ENCODE results near the gene MAN2B2.
A peak's percentile ranks its signal among the peaks of the same experiment; 100 is the strongest.

MAN2B2 gene

DNA sequence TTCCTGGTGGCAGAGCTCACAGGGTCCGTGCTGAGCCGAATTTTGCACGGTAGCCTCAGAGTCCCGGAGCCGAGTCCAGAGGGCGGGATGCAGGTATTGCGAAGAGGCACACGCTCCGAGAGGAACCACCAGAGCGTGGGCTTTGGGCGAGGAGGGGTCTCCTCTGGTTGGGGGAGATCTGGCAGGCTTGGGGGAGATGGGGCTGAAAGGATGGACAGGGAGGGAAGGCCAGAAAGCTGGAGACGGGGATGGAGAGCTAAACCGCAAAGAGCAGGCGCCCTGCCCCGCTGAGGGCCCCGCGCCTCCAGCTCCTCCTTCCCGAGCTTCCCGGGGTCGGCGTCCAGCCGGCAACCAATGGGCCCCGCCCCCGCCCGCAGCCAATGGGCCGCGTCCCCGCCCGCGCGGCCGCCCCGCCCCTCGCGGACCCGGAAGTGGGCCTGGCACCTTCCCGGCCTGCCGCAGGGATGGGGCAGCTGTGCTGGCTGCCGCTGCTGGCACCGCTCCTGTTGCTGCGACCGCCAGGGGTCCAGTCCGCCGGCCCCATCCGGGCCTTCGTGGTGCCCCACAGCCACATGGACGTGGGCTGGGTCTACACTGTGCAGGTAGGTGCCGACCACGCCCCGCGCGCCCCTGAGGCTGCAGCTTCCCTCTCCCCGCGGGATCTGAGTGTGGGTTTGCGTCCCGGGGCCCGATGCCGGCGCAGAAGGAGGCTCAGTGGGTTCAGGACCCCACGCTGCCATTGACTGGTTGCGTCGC lies at the start of gene MAN2B2:
Gene MAN2B2, plus strand, starts transcription at position 443 of the 756 bp plus-strand sequence. Its CDS starts 22 bp downstream, at position 465.
- peak within 1 kb of the TSS; percentile 84 for H3K9ac ChIP-seq
- peak within 1 kb of the TSS; percentile 97 for H3K4me2 ChIP-seq
- no peak for TF ChIP-seq Cebpa-rat (IDR thresholded peaks at IDR 0.05)
- H3K27ac ChIP-seq: peak within 1 kb of the TSS; percentile 78
- H3K36me3 ChIP-seq: peaks cover 33% of the 10 kb centered on the region
- H3K4me1 ChIP-seq: peaks cover 22% of the 10 kb centered on the region
- H3K9me3 ChIP-seq: no peaks in the 10 kb centered on the region
- H3K27me3 ChIP-seq: no peaks in the 10 kb centered on the region
- peak within 1 kb of the TSS; percentile 87 for H3K4me3 ChIP-seq
- H4K20me1 ChIP-seq: no peaks in the 10 kb centered on the region

DNA sequence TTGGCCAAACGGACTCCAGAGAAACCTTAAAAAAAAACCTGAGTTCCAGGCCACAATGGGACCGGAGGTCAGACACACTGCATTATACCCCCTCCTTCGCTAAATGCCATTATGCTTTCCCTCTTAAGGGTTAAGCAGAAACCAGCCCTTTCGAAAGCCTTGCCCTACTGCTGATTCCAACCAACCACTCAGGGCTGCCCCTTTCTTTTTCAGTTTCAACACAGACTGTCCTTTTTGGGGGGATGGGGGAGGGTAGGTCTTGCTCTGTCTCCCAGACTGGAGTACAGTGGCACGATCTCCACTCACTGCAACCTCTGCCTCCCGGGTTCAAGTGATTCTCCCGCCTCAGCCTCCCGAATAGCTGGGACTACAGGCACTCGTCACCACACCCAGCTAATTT lies 49.5 kb upstream of the MAN2B2 start:
- no peak overlapping the region for H3K4me3 ChIP-seq
- H3K4me1 ChIP-seq: peaks cover 9% of the 10 kb centered on the region
- H3K4me2 ChIP-seq: no peak overlapping the region
- H3K27me3 ChIP-seq: no peaks in the 10 kb centered on the region
- no peaks in the 10 kb centered on the region for H4K20me1 ChIP-seq
- H3K9ac ChIP-seq: no peak overlapping the region
- no peak overlapping the region for H3K27ac ChIP-seq
- no peak for TF ChIP-seq Cebpa-rat (IDR thresholded peaks at IDR 0.05)
- H3K36me3 ChIP-seq: no peaks in the 10 kb centered on the region
- no peaks in the 10 kb centered on the region for H3K9me3 ChIP-seq

DNA sequence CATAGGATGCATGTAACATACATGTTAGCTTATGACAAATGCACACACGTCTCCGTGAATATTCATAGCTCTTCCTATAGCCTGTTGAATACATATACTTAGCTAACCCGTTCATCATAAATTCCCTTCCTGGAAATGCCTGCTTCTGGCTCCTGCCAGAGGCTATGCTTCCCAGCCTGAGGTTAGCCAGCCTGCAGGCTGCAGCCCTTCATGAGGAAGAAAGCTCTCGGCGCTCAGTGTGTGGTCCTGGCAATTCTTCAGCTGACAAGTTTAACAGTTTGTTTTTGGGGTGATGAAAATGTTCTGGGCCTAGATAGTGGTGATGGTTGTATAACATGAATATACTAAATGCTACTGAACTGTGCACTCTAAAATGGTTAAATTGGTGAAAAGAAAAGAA lies 48.8 kb upstream of the MAN2B2 start:
- no peaks in the 10 kb centered on the region for H3K36me3 ChIP-seq
- no peak overlapping the region for H3K4me3 ChIP-seq
- H3K4me2 ChIP-seq: no peak overlapping the region
- peaks cover 9% of the 10 kb centered on the region for H3K4me1 ChIP-seq
- H3K9ac ChIP-seq: no peak overlapping the region
- H3K27ac ChIP-seq: no peak overlapping the region
- H3K9me3 ChIP-seq: no peaks in the 10 kb centered on the region
- TF ChIP-seq Cebpa-rat (IDR thresholded peaks at IDR 0.05): no peak
- no peaks in the 10 kb centered on the region for H4K20me1 ChIP-seq
- no peaks in the 10 kb centered on the region for H3K27me3 ChIP-seq

DNA sequence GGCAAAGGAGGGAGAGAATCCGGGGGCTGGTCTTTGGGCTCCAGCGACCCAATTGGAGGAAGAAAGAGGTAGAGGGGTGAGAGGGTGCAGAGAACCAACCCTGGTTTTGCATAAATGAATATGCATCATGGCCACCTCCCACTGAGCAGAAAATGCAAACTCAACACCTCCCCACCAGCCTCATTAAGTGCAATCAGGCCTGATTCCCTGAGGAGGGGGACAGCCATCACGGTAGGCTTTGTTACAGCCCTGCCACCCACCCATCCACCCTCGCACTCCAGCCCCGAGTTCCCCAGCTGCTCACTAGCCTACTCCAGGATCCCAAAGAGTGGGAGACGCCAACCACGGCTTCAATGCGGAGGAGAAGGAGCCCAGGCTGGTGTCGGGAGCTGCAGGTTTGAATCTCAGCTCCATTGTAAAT lies 48.3 kb upstream of the MAN2B2 start:
- no peaks in the 10 kb centered on the region for H3K36me3 ChIP-seq

DNA sequence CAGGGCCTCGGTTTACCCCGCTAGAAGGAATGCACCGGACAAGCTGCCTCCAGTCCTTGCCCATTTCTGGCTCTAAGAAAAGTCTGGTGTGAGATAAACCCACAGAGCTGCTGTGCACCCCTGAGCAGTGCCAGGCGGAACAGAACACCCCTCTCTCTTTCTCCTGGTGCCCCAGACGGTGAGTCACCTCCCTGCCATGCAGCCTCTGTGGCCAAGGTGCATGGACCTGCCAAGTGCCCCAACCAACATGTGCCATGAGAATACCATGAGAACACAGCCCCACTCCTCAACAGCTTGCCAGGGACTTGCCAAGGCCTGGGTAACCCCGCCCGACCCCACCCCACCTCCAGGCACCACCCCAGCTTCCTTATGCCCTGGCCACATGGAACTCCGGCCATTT lies 47.7 kb upstream of the MAN2B2 start:
- H3K9ac ChIP-seq: no peak overlapping the region
- peaks cover 9% of the 10 kb centered on the region for H3K4me1 ChIP-seq
- no peaks in the 10 kb centered on the region for H3K9me3 ChIP-seq
- no peaks in the 10 kb centered on the region for H3K27me3 ChIP-seq
- TF ChIP-seq Cebpa-rat (IDR thresholded peaks at IDR 0.05): no peak
- H3K4me3 ChIP-seq: no peak overlapping the region
- H4K20me1 ChIP-seq: no peaks in the 10 kb centered on the region
- no peak overlapping the region for H3K27ac ChIP-seq
- H3K36me3 ChIP-seq: no peaks in the 10 kb centered on the region
- no peak overlapping the region for H3K4me2 ChIP-seq

More for the DNA sequence above, 48.3 kb upstream of the MAN2B2 start:
- Histone ChIP-seq H3K9ac (no peak overlapping the region), H3K4me3 (no peak overlapping the region), H3K27ac (no peak overlapping the region), H3K9me3 (no peaks in the 10 kb centered on the region), H3K4me1 (peaks cover 9% of the 10 kb centered on the region), H3K4me2 (no peak overlapping the region), H4K20me1 (no peaks in the 10 kb centered on the region), H3K27me3 (no peaks in the 10 kb centered on the region)
- no peak for TF ChIP-seq Cebpa-rat (IDR thresholded peaks at IDR 0.05)

DNA sequence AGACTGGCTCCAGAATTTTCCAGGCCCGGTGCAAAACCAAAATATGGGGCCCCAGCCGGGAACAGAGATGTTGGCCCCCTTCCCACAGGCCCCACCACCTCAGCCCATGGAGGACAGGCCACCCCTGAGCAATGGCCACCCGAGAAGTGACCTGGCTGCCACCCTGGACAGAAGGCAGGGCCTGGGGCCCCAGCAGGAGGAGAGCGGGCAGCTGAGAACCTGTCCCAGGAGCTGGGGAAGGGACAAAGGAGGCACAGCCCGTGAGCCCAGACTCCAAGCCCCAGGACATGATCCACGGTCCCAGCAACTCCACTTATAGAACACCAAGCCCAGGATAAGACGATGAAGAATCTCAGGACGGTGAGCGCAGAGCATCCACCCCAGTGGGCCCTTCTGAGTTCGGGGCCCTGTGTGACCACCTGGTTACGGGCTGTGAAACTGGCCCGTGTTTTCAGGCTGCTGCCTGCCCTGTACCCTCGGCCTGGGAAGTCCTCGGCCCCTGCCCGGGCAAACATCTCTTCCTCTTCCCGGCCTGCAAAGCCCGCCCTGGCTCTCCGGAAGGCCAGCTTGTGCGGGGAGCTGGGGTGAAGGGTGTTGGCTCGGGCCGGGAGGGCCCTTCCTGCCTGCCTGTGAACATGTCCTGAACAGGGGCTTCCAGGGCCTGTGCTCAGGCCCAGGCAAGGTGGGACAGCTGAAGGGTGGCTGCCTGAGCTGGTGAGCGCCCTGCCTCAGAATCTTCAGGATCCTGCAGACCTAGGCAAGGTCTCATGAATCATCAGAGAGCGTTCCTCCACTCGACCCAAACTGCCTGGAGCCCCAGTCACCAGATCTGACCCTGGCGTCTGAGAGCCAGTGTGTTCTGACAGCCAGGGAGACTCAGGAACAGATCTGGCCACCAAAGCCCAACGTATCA lies 47.0 kb upstream of the MAN2B2 start:
- Histone ChIP-seq H3K27me3 (no peaks in the 10 kb centered on the region), H3K9me3 (no peaks in the 10 kb centered on the region), H3K27ac (no peak overlapping the region), H4K20me1 (no peaks in the 10 kb centered on the region), H3K9ac (no peak overlapping the region), H3K4me2 (no peak overlapping the region), H3K4me3 (no peak overlapping the region), H3K36me3 (no peaks in the 10 kb centered on the region), H3K4me1 (peaks cover 9% of the 10 kb centered on the region)
- TF ChIP-seq Cebpa-rat (IDR thresholded peaks at IDR 0.05): no peak

DNA sequence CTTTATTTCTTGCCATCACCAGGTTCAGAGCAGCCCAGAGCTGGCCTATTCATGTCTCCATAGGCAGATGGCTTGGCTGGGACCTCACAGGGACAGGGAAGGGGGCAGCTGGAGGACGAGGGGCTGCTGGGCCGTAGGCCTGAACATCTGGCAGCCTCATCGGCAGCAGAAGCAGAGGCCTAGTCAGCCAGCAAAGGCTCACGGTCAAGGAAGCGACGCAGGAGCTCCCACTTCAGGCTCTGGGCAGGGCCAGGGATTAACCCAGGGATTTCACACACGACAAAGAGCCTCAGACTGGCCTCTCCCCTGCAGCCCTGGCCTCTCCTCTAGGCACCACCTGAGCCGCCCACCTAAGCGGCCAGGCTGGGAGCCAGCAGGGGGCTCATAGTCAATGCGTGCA lies 46.0 kb upstream of the MAN2B2 start:
- Histone ChIP-seq H3K27ac (no peak overlapping the region), H3K36me3 (no peaks in the 10 kb centered on the region), H3K4me2 (no peak overlapping the region), H3K9me3 (no peaks in the 10 kb centered on the region), H3K4me3 (no peak overlapping the region), H4K20me1 (no peaks in the 10 kb centered on the region), H3K4me1 (peaks cover 9% of the 10 kb centered on the region), H3K9ac (no peak overlapping the region), H3K27me3 (no peaks in the 10 kb centered on the region)
- TF ChIP-seq Cebpa-rat (IDR thresholded peaks at IDR 0.05): no peak

DNA sequence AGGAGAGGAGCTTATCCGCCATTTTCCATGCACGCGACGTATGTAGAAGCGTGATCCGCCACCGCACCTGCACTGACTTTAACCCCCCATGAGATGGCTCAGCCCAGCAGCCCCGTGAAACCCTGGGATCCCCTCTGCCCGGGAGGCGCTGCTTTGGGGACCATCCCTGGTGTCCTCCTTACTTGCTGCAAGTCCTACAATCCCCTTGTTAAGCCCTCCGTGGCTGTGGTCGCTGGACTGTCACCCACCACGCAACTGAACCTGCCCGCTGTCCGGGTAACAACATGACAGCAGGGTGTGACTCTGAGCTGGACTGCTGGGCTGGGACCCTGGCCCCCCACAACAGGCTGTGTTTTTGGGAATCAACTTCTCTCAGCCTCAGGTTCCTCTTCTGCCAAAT lies 44.7 kb upstream of the MAN2B2 start:
- Histone ChIP-seq H3K27ac (no peak overlapping the region), H3K9ac (no peak overlapping the region), H3K4me2 (no peak overlapping the region), H3K36me3 (no peaks in the 10 kb centered on the region), H4K20me1 (no peaks in the 10 kb centered on the region), H3K4me1 (no peaks in the 10 kb centered on the region), H3K4me3 (no peak overlapping the region), H3K9me3 (no peaks in the 10 kb centered on the region), H3K27me3 (no peaks in the 10 kb centered on the region)
- no peak for TF ChIP-seq Cebpa-rat (IDR thresholded peaks at IDR 0.05)

DNA sequence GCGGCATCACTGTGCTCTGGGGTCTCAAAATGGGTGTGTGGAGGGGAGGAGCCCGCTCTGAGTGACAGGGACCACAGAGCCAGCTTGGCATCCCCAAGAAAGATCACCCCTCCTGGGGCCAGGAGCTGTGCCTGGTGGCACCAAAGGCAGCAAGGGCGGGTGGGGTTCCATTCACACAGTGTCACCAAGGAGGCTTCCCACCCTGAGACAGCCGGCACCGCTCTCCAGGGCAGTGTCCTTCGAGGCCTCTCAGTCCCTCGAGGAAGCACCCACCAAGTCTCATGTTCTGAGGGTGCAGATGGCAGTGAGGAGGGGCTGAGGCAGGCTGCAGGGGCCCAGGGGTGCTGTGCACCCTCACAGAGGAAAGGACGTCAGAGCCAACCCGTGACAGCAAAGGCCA lies 44.0 kb upstream of the MAN2B2 start:
- Histone ChIP-seq H3K4me2 (no peak overlapping the region), H4K20me1 (no peaks in the 10 kb centered on the region), H3K36me3 (no peaks in the 10 kb centered on the region), H3K27ac (no peak overlapping the region), H3K27me3 (no peaks in the 10 kb centered on the region), H3K4me1 (no peaks in the 10 kb centered on the region), H3K9ac (no peak overlapping the region), H3K4me3 (no peak overlapping the region), H3K9me3 (no peaks in the 10 kb centered on the region)
- TF ChIP-seq Cebpa-rat (IDR thresholded peaks at IDR 0.05): no peak

DNA sequence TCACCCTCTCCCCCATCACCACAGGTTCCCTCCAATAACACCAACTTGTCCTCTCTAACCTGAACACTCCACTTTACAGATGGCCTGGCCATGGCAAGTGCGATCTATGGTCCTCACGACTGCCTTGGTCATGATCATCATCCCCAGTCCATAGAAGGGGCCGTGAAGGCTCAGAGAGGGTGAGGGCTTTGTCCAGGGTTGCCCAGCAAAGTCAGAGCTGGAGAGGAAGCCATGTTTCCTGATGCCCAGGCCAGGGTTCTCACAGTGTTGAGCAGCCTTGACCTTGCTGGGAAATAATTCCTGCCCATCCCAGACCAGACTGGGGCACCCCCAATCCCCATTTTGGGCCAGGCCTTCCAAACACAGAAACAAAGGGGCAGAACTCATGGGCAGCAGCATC lies 42.9 kb upstream of the MAN2B2 start:
- H3K4me2 ChIP-seq: no peak overlapping the region
- H3K4me3 ChIP-seq: no peak overlapping the region
- H3K4me1 ChIP-seq: no peaks in the 10 kb centered on the region
- H3K9me3 ChIP-seq: no peaks in the 10 kb centered on the region
- TF ChIP-seq Cebpa-rat (IDR thresholded peaks at IDR 0.05): no peak
- H3K27ac ChIP-seq: no peak overlapping the region
- H3K36me3 ChIP-seq: no peaks in the 10 kb centered on the region
- no peaks in the 10 kb centered on the region for H4K20me1 ChIP-seq
- H3K27me3 ChIP-seq: no peaks in the 10 kb centered on the region
- no peak overlapping the region for H3K9ac ChIP-seq
